OCI-LY7 (cell line): ENCODE measurements around the gene DUOXA1. TPM values are rescaled to one million over a fixed set of nuclear protein-coding genes. Genes with fewer than 3 reads are reported as not detected.
A peak's percentile ranks its signal among the peaks of the same experiment; 100 is the strongest.

ENCODE experiments used
- BruUV-seq: library from RNA; stranded (reverse); fragments of 400-500 nt; replicated peaks from 2 replicates; lab custom pipeline; 2021; lab: Mats Ljungman, UMichigan
- CTCF ChIA-PET: fragments of 300-600 bp; sonication (Branson Sonifier 250); formaldehyde crosslinking; loops from one replicate; lab custom pipeline; 2022; ENCODE audit warnings: antibody characterized with exemption; ENCODE audit not compliant: unreplicated experiment; lab: Charles Lee
- POLR2A ChIA-PET: fragments of 300-600 bp; sonication (Branson Sonifier 250); formaldehyde crosslinking; loops from one replicate; lab custom pipeline; 2022; ENCODE audit warnings: antibody characterized with exemption; lab: Charles Lee
- DNase-seq: peaks from one replicate; pipeline ENCODE4 v3.0.0-alpha.2; 2015; ENCODE audit warnings: low spot score
- H2AFZ ChIP-seq: fragments of 200-600 bp; sonication (generic), shearing (Covaris generic); 2 replicates; pipeline ENCODE4 v1.6.1; 2014; ENCODE audit warnings: mild to moderate bottlenecking, antibody characterized with exemption, low read length, moderate library complexity
- H3K27ac ChIP-seq: fragments of 200-600 bp; sonication (generic); 2 replicates; pipeline ENCODE4 v1.5.1; 2014; ENCODE audit warnings: mixed run types, low read depth, mild to moderate bottlenecking, moderate library complexity, low read length, inconsistent platforms; ENCODE audit not compliant: poor library complexity, severe bottlenecking
- H3K36me3 ChIP-seq: fragments of 200-600 bp; sonication (generic); 2 replicates; pipeline ENCODE4 v1.6.1; 2014; ENCODE audit warnings: mild to moderate bottlenecking, antibody characterized with exemption, low read length, moderate library complexity, mixed read lengths; ENCODE audit not compliant: insufficient read depth
- H3K4me1 ChIP-seq: fragments of 200-600 bp; sonication (generic); 2 replicates; pipeline ENCODE4 v1.5.1; 2014; ENCODE audit warnings: mild to moderate bottlenecking, low read length; ENCODE audit not compliant: insufficient read depth, poor library complexity, severe bottlenecking
- H3K4me2 ChIP-seq: fragments of 200-600 bp; sonication (generic); 2 replicates; pipeline ENCODE4 v1.6.1; 2014; ENCODE audit warnings: mild to moderate bottlenecking, low read length
- H3K4me3 ChIP-seq: fragments of 200-600 bp; sonication (generic); 2 replicates; pipeline ENCODE4 v1.5.1; 2014; ENCODE audit warnings: mild to moderate bottlenecking, low read depth, low read length; ENCODE audit not compliant: poor library complexity, severe bottlenecking
- H3K79me2 ChIP-seq: fragments of 200-600 bp; sonication (generic); 2 replicates; pipeline ENCODE4 v1.6.1; 2016; ENCODE audit warnings: low read depth, mild to moderate bottlenecking, low read length, moderate library complexity, mixed read lengths; ENCODE audit not compliant: insufficient read depth
- H3K9me2 ChIP-seq: fragments of 200-600 bp; sonication (generic); 2 replicates; pipeline ENCODE4 v1.6.1; 2016; ENCODE audit warnings: mild to moderate bottlenecking, low read length, mixed read lengths; ENCODE audit not compliant: insufficient read depth
- H3K9me3 ChIP-seq: fragments of 200-600 bp; sonication (generic); 2 replicates; pipeline ENCODE4 v1.6.1; 2014; ENCODE audit warnings: mild to moderate bottlenecking, mixed run types, low read length, mixed read lengths
- H4K20me1 ChIP-seq: fragments of 200-600 bp; sonication (generic); 2 replicates; pipeline ENCODE4 v1.6.1; 2014; ENCODE audit warnings: mild to moderate bottlenecking, antibody characterized with exemption, low read length, moderate library complexity, mixed read lengths; ENCODE audit not compliant: insufficient read depth
- CTCF ChIP-seq: fragments of 200-600 bp; sonication (generic); conservative IDR thresholded peaks from 2 replicates; pipeline ENCODE4 v1.5.1; 2014; ENCODE audit warnings: mild to moderate bottlenecking, antibody characterized with exemption, low read length, moderate library complexity, mixed read lengths
- EZH2phosphoT487 ChIP-seq: fragments of 200-600 bp; sonication (generic); IDR thresholded peaks from 2 replicates; pipeline ENCODE4 v1.6.1; 2018; ENCODE audit warnings: low read depth, borderline replicate concordance, mild to moderate bottlenecking, mixed run types, antibody characterized with exemption, low read length, moderate library complexity, mixed read lengths
- intact Hi-C: fragments of 100-400 bp; cut with micrococcal nuclease; formaldehyde crosslinking; loops from one replicate; pipeline ENCODE4 v1.10.0; 2022; ENCODE audit not compliant: unreplicated experiment
- total RNA-seq, 2 experiments: library from RNA; depleted of rRNA in 1 of 2; stranded (reverse); fragments of >200 nt in 1 of 2; shearing (Covaris generic) in 1 of 2; gene quantifications; 2 replicates each; pipeline ENCODE4 v1.2.3, GENCODE V29; 2014 to 2022

The DUOXA1 gene
- total RNA-seq, 2 experiments from 2014 or later, result not detected

GRCh38 chr15:45174577-45174976, 44.9 kb upstream of the DUOXA1 start:
- Histone ChIP-seq H3K36me3 (no peaks in the 10 kb centered on the region), H3K4me2 (no peak overlapping the region), H3K4me1 (peaks cover 9% of the 10 kb centered on the region), H3K79me2 (no peaks in the 10 kb centered on the region), H3K9me2 (no peaks in the 10 kb centered on the region), H4K20me1 (no peaks in the 10 kb centered on the region), H3K9me3 (no peaks in the 10 kb centered on the region), H3K4me3 (no peak overlapping the region), H3K27ac (no peak overlapping the region), H2AFZ (no peak overlapping the region)
- DNase-seq, result no peak
- ChIA-PET CTCF (no interaction called here), POLR2A (no interaction called here)
- intact Hi-C loops, result no loop called here
- TF ChIP-seq CTCF, result 0 out of 2 replicates have a peak, but pooled peaks have one; percentile 26
- TF ChIP-seq EZH2phosphoT487, result no peak
- no TSS peak for BruUV-seq

DNA sequence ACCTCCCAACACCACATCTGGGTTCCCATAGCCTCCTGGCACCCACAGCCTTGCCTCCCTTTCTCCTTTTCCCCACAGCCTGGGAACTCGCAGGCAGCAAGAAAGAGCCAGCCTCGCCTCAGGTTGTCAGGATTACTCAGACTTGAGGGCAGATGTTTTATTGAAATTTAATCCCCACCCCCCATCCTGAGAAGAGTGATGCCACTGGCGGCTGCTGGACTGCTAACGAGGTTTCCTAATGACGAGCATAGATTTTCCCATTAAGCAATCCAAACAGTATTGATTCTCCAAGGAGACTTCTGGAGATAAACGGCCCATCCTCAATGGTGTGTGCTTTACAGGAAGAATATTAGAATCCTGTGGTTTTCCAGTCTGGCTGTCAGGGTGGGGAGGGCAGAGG, 44.4 kb upstream of the DUOXA1 start:
- H3K79me2 ChIP-seq, result no peaks in the 10 kb centered on the region
- CTCF ChIA-PET, result no interaction called here

More for the DNA sequence above, 44.4 kb upstream of the DUOXA1 start:
- Histone ChIP-seq H3K4me1 (peaks cover 14% of the 10 kb centered on the region), H4K20me1 (no peaks in the 10 kb centered on the region), H3K27ac (no peak overlapping the region), H3K9me2 (no peaks in the 10 kb centered on the region), H3K4me2 (no peak overlapping the region), H3K4me3 (no peak overlapping the region), H3K36me3 (no peaks in the 10 kb centered on the region), H3K9me3 (no peaks in the 10 kb centered on the region), H2AFZ (no peak overlapping the region)
- intact Hi-C loops, result no loop called here
- no peak for DNase-seq
- TF ChIP-seq EZH2phosphoT487, result no peak
- TF ChIP-seq CTCF, result no peak
- BruUV-seq, result no TSS peak
- POLR2A ChIA-PET, result no interaction called here
